ENCODE results near the gene YTHDC1. TPM values are rescaled to one million over a fixed set of nuclear protein-coding genes. Genes with fewer than 3 reads are reported as not detected.
A peak's percentile ranks its signal among the peaks of the same experiment; 100 is the strongest.

YTHDC1 gene
- total and polyA plus RNA-seq, 2 of the 13 experiments (the other 11 are each of a cell fraction or from before 2014, with no cell fraction given): 37.3 to 56.8 TPM

DNA sequence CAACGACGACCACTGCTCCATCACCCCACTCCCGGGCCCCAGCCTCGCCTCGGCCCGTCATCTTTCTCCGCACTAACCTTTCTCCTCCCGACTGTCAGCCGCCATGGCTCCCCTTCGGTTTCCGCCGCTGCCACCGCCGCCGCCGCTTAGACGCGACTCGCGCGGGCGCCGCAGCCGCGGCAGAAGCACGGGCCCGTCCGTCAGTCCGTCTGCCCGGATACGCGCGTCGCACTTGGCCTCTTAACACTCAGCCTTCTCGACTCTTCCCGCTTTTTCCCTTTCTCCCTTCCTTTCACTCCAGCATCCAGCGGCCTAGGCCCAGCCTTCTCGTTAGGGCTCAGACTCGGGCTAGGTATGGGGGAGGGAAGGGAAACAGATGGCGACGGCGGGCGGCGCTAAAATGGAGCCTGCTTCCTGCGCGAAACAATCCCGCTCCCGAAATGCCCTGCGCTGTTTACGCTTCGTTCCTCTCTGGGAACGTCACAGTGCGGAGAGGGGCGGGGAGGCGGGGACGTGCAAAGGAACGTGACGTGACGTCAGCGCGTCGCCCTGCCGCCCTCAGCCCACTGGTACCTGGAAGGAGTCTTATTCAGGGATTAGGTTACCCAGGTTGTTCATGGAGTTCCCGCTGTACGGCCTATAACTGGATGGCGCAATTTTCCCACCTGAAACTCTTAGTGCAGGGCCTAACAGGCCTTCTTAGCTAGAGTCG lies at the start of gene YTHDC1 (continued):
- TF ChIP-seq, protein P1, sequence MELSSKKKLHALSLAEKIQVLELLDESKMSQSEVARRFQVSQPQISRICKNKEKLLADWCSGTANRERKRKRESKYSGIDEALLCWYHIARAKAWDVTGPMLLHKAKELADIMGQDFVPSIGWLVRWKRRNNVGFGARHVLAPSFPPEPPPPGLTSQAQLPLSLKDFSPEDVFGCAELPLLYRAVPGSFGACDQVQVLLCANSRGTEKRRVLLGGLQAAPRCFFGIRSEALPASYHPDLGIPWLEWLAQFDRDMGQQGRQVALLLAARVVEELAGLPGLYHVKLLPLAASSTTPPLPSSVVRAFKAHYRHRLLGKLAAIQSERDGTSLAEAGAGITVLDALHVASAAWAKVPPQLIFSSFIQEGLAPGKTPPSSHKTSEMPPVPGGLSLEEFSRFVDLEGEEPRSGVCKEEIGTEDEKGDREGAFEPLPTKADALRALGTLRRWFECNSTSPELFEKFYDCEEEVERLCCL (CRISPR knock-in tag; IDR thresholded peaks at IDR 0.05; ENCODE audit: borderline replicate concordance): no peak
- TF ChIP-seq ZNF839 (CRISPR knock-in tag; IDR thresholded peaks at IDR 0.05; ENCODE audit: borderline replicate concordance) (no peak), POLR2A (IDR thresholded peaks at IDR 0.05; ENCODE audit: insufficient read depth in 1 of 2, low read depth in 2 of 2, low read length in 2 of 2) (peak; percentile 84 to 89), NAIF1 (CRISPR knock-in tag; IDR thresholded peaks at IDR 0.05; ENCODE audit: borderline replicate concordance) (peak; percentile 98), ZNF792 (CRISPR knock-in tag; IDR thresholded peaks at IDR 0.05) (peak; percentile 72; the same call in 1 of the 2 replicates), NKX3-1 (CRISPR knock-in tag; IDR thresholded peaks at IDR 0.05) (no peak), KAT2B (IDR thresholded peaks at IDR 0.05; ENCODE audit: borderline replicate concordance, low read depth, low read length) (no peak), ZNF335 (CRISPR knock-in tag; IDR thresholded peaks at IDR 0.05) (no peak), POLR2AphosphoS5 (IDR thresholded peaks at IDR 0.05; ENCODE audit: low read depth, low read length) (peak; percentile 93), ZIK1 (CRISPR knock-in tag; IDR thresholded peaks at IDR 0.05; ENCODE audit: borderline replicate concordance, low read depth) (peak; percentile 82; the same call in 1 of the 2 replicates), GATA4 (IDR thresholded peaks at IDR 0.05; ENCODE audit: borderline replicate concordance, low read depth) (no peak; the same call in 1 of the 2 replicates), MIER3 (CRISPR knock-in tag; IDR thresholded peaks at IDR 0.05; ENCODE audit: borderline replicate concordance) (peak; percentile 91; the same call in 1 of the 2 replicates), TBX3 (IDR thresholded peaks at IDR 0.05; ENCODE audit: borderline replicate concordance) (peak; percentile 36; the same call in 1 of the 2 replicates), HHEX (CRISPR knock-in tag; IDR thresholded peaks at IDR 0.05) (no peak), ZNF296 (CRISPR knock-in tag; conservative IDR thresholded peaks at IDR 0.05) (no peak), ZNF432 (CRISPR knock-in tag; IDR thresholded peaks at IDR 0.05; ENCODE audit: borderline replicate concordance) (no peak), TOE1 (CRISPR knock-in tag; IDR thresholded peaks at IDR 0.05) (no peak), ZNF572 (CRISPR knock-in tag; IDR thresholded peaks at IDR 0.05) (peak; percentile 56; the same call in 1 of the 2 replicates), TCF7 (IDR thresholded peaks at IDR 0.05; ENCODE audit: low read depth) (no peak), SOX13 (IDR thresholded peaks at IDR 0.05) (no peak; the same call in 1 of the 2 replicates), SOX13 (CRISPR knock-in tag; conservative IDR thresholded peaks at IDR 0.05 in 1 of 2, IDR thresholded peaks at IDR 0.05 in 1 of 2) (peak in 1 of 2 experiments; percentile 63; a peak in 1 of 4 replicates), FOXO1 (CRISPR knock-in tag; IDR thresholded peaks at IDR 0.05) (peak; percentile 97)
- TF ChIP-seq, protein P2, sequence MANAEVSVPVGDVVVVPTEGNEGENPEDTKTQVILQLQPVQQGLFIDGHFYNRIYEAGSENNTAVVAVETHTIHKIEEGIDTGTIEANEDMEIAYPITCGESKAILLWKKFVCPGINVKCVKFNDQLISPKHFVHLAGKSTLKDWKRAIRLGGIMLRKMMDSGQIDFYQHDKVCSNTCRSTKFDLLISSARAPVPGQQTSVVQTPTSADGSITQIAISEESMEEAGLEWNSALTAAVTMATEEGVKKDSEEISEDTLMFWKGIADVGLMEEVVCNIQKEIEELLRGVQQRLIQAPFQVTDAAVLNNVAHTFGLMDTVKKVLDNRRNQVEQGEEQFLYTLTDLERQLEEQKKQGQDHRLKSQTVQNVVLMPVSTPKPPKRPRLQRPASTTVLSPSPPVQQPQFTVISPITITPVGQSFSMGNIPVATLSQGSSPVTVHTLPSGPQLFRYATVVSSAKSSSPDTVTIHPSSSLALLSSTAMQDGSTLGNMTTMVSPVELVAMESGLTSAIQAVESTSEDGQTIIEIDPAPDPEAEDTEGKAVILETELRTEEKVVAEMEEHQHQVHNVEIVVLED (CRISPR knock-in tag; IDR thresholded peaks at IDR 0.05; ENCODE audit: borderline replicate concordance): peak; percentile 100
- TF ChIP-seq, protein P3, sequence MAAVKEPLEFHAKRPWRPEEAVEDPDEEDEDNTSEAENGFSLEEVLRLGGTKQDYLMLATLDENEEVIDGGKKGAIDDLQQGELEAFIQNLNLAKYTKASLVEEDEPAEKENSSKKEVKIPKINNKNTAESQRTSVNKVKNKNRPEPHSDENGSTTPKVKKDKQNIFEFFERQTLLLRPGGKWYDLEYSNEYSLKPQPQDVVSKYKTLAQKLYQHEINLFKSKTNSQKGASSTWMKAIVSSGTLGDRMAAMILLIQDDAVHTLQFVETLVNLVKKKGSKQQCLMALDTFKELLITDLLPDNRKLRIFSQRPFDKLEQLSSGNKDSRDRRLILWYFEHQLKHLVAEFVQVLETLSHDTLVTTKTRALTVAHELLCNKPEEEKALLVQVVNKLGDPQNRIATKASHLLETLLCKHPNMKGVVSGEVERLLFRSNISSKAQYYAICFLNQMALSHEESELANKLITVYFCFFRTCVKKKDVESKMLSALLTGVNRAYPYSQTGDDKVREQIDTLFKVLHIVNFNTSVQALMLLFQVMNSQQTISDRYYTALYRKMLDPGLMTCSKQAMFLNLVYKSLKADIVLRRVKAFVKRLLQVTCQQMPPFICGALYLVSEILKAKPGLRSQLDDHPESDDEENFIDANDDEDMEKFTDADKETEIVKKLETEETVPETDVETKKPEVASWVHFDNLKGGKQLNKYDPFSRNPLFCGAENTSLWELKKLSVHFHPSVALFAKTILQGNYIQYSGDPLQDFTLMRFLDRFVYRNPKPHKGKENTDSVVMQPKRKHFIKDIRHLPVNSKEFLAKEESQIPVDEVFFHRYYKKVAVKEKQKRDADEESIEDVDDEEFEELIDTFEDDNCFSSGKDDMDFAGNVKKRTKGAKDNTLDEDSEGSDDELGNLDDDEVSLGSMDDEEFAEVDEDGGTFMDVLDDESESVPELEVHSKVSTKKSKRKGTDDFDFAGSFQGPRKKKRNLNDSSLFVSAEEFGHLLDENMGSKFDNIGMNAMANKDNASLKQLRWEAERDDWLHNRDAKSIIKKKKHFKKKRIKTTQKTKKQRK (IDR thresholded peaks at IDR 0.05; ENCODE audit: low read length): no peak
- TF ChIP-seq, protein P4, sequence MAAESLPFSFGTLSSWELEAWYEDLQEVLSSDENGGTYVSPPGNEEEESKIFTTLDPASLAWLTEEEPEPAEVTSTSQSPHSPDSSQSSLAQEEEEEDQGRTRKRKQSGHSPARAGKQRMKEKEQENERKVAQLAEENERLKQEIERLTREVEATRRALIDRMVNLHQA (CRISPR knock-in tag; IDR thresholded peaks at IDR 0.05): no peak
